ENCODE results near the gene GABRB1. TPM values are rescaled to one million over a fixed set of nuclear protein-coding genes. Genes with fewer than 3 reads are reported as not detected.

GABRB1 gene
- total and polyA plus RNA-seq, 2 donors (not counting 1 experiment from before 2014, with no cell fraction given) = not detected

DNA sequence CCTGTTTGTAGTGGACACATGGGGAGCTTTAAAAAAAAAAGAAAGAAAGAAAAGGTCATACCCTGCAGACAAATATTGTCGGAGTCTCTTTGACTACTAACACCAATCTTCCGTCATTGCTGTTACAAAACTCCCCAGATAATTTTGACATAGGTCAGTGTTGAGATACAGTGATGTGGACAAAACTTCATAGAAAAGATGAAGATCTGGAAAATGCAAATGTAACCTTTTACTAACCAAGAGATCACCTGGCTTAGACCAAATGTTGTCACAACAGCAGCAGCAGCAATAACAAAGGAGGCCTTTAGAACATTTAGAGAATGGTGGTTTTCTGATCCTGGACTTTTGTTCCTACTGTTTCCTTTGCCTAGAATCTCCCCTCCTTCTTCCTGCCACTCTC is 440.2 kb downstream of the GABRB1 start:
- Histone ChIP-seq H3K36me3 (replicated peaks in 1 of 2; ENCODE audit: control extremely low read depth in 1 of 2, control insufficient read depth in 1 of 2, extremely low read depth in 1 of 2, insufficient read depth in 2 of 2, low read length in 1 of 2) (no peaks in the 10 kb centered on the region), H3K27ac (ENCODE audit: low read length in 2 of 2) (no peak overlapping the region), H3K27me3 (replicated peaks in 1 of 4; ENCODE audit: control extremely low read depth in 1 of 4, control insufficient read depth in 3 of 4, insufficient read depth in 4 of 4, low read length in 3 of 4) (no peaks in the 10 kb centered on the region), H3K79me2 (ENCODE audit: control insufficient read depth, insufficient read depth, low read length) (no peaks in the 10 kb centered on the region), H3K4me3 (ENCODE audit: control extremely low read depth in 1 of 5, extremely low read depth in 1 of 5, insufficient read depth in 1 of 5, low read depth in 2 of 5, low read length in 4 of 5) (no peak overlapping the region), H3K9ac (ENCODE audit: low read length) (no peak overlapping the region), H2AFZ (ENCODE audit: insufficient read depth, low read depth, low read length, poor library complexity, severe bottlenecking) (no peak overlapping the region), H3K4me2 (replicated peaks; ENCODE audit: low read depth, low read length, poor library complexity, severe bottlenecking) (no peak overlapping the region), H3K9me3 (ENCODE audit: control extremely low read depth in 1 of 3, control insufficient read depth in 2 of 3, insufficient read depth in 1 of 3, low read length in 2 of 3) (peaks cover 0 to 3% (median 0%) of the 10 kb centered on the region in 3 donors), H3K4me1 (ENCODE audit: control insufficient read depth in 2 of 2, insufficient read depth in 2 of 2, low read length in 2 of 2) (no peaks in the 10 kb centered on the region), H4K20me1 (ENCODE audit: control insufficient read depth, insufficient read depth, low read length, poor library complexity, severe bottlenecking) (no peaks in the 10 kb centered on the region)
- no peak for TF ChIP-seq EZH2 (IDR thresholded peaks at IDR 0.05; ENCODE audit: borderline replicate concordance, insufficient read depth, low read depth, low read length, poor library complexity, severe bottlenecking)
- TF ChIP-seq, protein P1, sequence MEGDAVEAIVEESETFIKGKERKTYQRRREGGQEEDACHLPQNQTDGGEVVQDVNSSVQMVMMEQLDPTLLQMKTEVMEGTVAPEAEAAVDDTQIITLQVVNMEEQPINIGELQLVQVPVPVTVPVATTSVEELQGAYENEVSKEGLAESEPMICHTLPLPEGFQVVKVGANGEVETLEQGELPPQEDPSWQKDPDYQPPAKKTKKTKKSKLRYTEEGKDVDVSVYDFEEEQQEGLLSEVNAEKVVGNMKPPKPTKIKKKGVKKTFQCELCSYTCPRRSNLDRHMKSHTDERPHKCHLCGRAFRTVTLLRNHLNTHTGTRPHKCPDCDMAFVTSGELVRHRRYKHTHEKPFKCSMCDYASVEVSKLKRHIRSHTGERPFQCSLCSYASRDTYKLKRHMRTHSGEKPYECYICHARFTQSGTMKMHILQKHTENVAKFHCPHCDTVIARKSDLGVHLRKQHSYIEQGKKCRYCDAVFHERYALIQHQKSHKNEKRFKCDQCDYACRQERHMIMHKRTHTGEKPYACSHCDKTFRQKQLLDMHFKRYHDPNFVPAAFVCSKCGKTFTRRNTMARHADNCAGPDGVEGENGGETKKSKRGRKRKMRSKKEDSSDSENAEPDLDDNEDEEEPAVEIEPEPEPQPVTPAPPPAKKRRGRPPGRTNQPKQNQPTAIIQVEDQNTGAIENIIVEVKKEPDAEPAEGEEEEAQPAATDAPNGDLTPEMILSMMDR (IDR thresholded peaks at IDR 0.05) = no peak
- no CpG with 5 or more reads among the region's 2 CpGs for WGBS (ENCODE audit: insufficient coverage)
- H3K9me3 Mint-ChIP-seq (ENCODE audit: insufficient read depth) = no peaks in the 10 kb centered on the region
- H3K27ac Mint-ChIP-seq = no peak overlapping the region
- H3K4me1 Mint-ChIP-seq = no peaks in the 10 kb centered on the region
- H3K4me3 Mint-ChIP-seq = no peak overlapping the region
- CTCF ChIA-PET = interaction anchor here (1.2 to 3.4 kb wide), 2 partner anchors 13 to 14 kb away, joined by 4 to 13 read pairs; partner anchors contain the start of gene ATP10D
- ATAC-seq (ENCODE audit: low read depth) (no peak), DNase-seq (no peak)
- intact Hi-C loops (cut with micrococcal nuclease) = no loop called here
- POLR2A ChIA-PET = no interaction called here
- H3K27me3 Mint-ChIP-seq = no peaks in the 10 kb centered on the region

DNA sequence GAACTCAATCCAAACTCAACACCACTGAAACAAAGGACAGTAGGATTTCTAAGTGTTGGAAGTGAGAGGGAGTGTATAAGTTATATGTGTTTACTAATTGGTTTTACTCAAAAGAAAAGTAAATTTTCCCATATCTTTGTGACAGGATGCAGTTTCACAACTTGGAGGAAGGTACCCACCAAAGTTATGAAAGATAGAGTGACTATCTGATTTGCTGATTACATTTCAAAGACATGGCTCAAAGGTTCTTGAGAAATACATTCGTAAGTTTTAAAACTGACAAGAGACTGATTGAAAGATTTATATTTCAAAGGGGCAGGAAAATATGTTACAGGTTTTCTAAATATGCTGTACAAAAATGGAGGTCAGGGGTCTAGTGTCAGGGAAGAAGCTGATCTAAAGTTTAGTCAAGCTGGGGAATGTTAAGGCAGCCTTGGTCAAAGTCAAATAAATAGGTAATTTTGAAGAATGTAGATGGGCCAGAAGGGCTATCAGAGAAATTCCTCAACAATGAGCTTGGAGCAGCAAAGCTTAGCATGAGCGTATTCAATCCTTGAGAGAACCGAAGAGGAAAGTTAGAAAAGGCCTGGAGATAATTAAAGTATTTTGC is 441.9 kb downstream of the GABRB1 start:
- Histone ChIP-seq H3K9ac (ENCODE audit: low read length) (no peak overlapping the region), H3K27ac (ENCODE audit: low read length in 2 of 2) (no peak overlapping the region), H2AFZ (ENCODE audit: insufficient read depth, low read depth, low read length, poor library complexity, severe bottlenecking) (no peak overlapping the region), H3K4me2 (replicated peaks; ENCODE audit: low read depth, low read length, poor library complexity, severe bottlenecking) (no peak overlapping the region), H3K27me3 (replicated peaks in 1 of 4; ENCODE audit: control extremely low read depth in 1 of 4, control insufficient read depth in 3 of 4, insufficient read depth in 4 of 4, low read length in 3 of 4) (no peaks in the 10 kb centered on the region), H3K79me2 (ENCODE audit: control insufficient read depth, insufficient read depth, low read length) (no peaks in the 10 kb centered on the region), H3K36me3 (replicated peaks in 1 of 2; ENCODE audit: control extremely low read depth in 1 of 2, control insufficient read depth in 1 of 2, extremely low read depth in 1 of 2, insufficient read depth in 2 of 2, low read length in 1 of 2) (no peaks in the 10 kb centered on the region), H3K4me3 (ENCODE audit: control extremely low read depth in 1 of 5, extremely low read depth in 1 of 5, insufficient read depth in 1 of 5, low read depth in 2 of 5, low read length in 4 of 5) (no peak overlapping the region), H4K20me1 (ENCODE audit: control insufficient read depth, insufficient read depth, low read length, poor library complexity, severe bottlenecking) (no peaks in the 10 kb centered on the region), H3K9me3 (ENCODE audit: control extremely low read depth in 1 of 3, control insufficient read depth in 2 of 3, insufficient read depth in 1 of 3, low read length in 2 of 3) (peaks cover 0 to 3% (median 0%) of the 10 kb centered on the region in 3 donors), H3K4me1 (ENCODE audit: control insufficient read depth in 2 of 2, insufficient read depth in 2 of 2, low read length in 2 of 2) (no peaks in the 10 kb centered on the region)
- H3K4me3 Mint-ChIP-seq = no peak overlapping the region
- no peak overlapping the region for H3K27ac Mint-ChIP-seq
- intact Hi-C loops (cut with micrococcal nuclease) = no loop called here
- ATAC-seq (ENCODE audit: low read depth) (no peak), DNase-seq (no peak)
- no peaks in the 10 kb centered on the region for H3K9me3 Mint-ChIP-seq (ENCODE audit: insufficient read depth)
- no peaks in the 10 kb centered on the region for H3K4me1 Mint-ChIP-seq
- no peak for TF ChIP-seq EZH2 (IDR thresholded peaks at IDR 0.05; ENCODE audit: borderline replicate concordance, insufficient read depth, low read depth, low read length, poor library complexity, severe bottlenecking)
- TF ChIP-seq, protein P1 (IDR thresholded peaks at IDR 0.05) = no peak
- H3K27me3 Mint-ChIP-seq = no peaks in the 10 kb centered on the region
- POLR2A ChIA-PET = no interaction called here
- CTCF ChIA-PET = interaction anchor here (0.5 to 1.9 kb wide), 3 partner anchors 10 to 780 kb away, joined by 3 to 5 read pairs (median 3); partner anchors contain the start of gene COMMD8
- WGBS (ENCODE audit: insufficient coverage) = 93% methylated on average over 1 of the region's 3 CpGs

Measured in B cell (primary cell).